Stimulated activated CD4-positive, alpha-beta T cell treated with anti-CD3 and anti-CD28 coated beads, Interleukin-12 subunit alpha, Interleukin-12 subunit beta, amount 100 ng/mL, for 4 hours (primary cell): ENCODE results near the gene ATP8B1.

ENCODE experiments used
- DNase-seq: peaks from one replicate; pipeline ENCODE4 v3.0.0-alpha.2; 2020

Gene ATP8B1

DNA sequence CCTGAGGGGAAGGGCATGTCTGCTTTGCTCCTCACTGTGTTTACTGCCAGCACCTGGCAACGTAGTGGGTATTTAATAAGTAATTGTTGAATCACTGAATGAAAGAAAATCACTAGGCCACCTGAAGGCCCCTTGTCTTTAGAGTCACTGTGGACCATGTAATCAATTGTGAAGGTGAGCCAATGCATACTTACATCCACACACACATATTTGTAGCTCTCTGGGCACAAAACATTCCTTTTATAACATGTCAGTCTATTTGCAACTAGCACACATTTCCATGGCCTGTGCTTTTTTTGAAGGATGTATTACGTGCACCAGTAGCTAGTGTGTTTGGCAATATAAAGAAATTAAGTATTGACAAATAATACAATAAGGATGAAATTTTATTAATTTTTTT is 11.2 kb downstream of the ATP8B1 start:
- no peak for DNase-seq

- DNase-seq: no peak
Observed at GRCh38 chr18:57791192-57791591, 11.9 kb downstream of the ATP8B1 start.

GRCh38 chr18:57790316-57790715 is 12.8 kb downstream of the ATP8B1 start:
- no peak for DNase-seq

- no peak for DNase-seq
Observed at GRCh38 chr18:57789759-57790158, 13.4 kb downstream of the ATP8B1 start.

GRCh38 chr18:57789090-57789489 is 14.0 kb downstream of the ATP8B1 start:
- DNase-seq: no peak

DNA sequence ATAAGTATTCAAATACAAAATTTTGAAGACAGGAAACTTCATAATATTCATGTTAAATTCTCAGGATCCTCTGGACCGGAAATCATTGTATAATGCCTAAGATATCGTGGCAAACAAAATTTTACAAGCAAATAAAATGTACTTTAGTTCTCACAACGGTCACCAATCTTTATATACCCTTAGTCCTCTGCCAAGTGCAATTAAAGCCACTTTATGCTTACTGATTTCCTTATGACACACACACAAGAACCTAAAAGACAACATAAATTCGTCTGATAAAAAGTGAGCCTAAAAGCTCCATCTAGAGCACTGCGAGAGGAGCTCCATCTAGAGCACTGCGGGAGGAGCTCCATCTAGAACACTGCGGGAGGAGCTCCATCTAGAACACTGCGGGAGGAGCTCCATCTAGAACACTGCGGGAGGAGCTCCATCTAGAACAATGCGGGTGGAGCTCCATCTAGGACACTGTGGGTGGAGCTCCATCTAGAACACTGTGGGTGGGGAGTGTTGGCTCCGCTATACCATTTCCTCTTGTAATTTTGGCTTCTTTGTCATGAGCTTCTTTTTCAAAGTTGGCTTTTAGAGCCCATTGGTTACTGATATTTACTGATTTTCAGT is 15.9 kb downstream of the ATP8B1 start:
- DNase-seq: no peak

DNA sequence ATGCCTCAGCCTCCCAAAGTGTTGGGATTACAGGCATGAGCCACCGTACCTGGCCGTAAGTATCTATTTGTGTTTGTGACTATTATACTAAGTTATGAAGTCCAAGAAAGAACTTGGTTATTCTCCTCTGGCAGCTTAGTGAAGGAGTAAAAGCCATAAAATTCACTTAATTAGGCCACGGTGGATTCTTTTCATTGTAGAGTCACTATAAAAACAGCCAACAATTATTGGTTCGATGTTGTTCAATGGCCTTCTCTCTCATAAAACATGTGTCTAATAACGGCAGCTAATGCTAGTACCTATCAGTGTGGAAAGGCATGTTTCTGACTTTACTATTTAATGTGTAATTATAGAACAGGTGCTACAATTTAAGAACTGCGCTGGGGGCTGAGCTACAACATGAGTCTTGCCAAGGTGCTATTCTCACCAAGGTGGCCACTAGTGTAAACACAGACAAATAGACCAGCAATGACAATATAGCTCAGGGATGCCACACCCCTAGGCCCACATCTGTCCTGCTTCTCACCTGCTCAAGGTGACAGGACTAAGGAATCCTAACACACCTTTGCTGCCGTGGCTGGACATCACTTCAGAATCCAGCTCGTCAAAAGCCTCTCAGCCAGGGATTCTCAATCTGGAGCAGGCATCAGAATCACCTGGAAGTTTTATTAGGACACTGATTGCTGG is 17.2 kb downstream of the ATP8B1 start:
- no peak for DNase-seq

- no peak for DNase-seq
Observed at GRCh38 chr18:57784801-57785114, 18.4 kb downstream of the ATP8B1 start.

GRCh38 chr18:57784034-57784800 is 18.9 kb downstream of the ATP8B1 start:
- DNase-seq: no peak

DNA sequence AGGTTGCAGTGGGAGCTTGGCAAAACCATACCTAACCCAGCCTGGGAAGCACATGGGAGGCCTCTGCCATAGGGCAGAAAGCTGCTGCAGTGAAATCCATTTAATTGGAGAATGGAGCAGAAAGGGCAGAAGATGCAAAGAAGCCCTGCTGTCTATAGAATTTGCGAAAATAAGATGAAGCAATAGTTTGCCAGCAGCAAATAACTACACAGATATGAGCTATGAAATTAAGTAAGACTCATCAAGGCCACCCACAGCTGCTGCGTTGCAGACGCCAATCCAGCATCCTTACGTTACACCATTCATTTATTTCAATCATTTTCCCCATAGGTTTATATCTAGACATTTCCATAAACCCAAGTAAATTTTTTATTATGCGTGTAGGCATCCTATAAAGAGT is 21.1 kb downstream of the ATP8B1 start:
- DNase-seq: no peak

- DNase-seq: no peak
Observed at GRCh38 chr18:57780706-57781347, 22.3 kb downstream of the ATP8B1 start.

GRCh38 chr18:57780318-57780705 is 22.8 kb downstream of the ATP8B1 start:
- no peak for DNase-seq

GRCh38 chr18:57776767-57777166 is 26.3 kb downstream of the ATP8B1 start:
- DNase-seq: no peak

DNA sequence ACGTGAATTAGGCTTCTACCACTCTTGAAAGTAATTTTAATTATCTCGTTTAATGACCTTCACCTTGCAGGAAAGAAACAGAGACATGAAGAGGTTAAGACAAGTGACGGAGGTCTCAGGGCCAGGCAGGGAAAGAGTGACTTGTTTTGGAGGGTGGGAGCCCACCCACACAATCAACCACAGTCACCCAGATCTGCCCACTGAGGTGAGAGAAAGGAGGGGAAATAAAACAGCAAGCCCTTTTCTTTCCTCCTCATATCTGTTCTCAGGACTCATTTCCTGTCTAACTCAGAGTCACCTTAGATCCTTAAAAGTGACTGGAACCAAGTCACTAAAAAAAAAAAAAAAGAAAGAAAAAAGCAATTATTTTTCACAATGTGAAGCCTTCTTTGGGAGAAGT is 26.8 kb downstream of the ATP8B1 start:
- no peak for DNase-seq

DNA sequence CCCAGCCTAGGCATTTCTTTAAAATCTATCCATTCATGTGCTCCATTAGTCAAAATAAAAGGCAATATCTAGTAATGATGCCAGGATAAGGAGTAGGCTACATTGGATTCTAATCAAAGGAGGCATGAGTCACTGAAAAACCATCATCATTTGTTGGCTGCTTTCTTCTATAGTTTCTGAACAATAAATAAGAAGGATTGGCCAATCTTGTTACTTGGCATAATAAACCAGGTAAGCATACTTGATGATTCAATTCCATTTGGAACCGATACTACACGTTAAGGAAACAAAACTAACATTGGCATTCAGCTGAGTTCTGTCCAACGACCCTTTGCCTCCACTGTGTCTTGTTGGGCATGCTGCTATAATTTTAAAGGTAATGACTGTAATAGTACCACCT is 27.2 kb downstream of the ATP8B1 start:
- DNase-seq: no peak

- no peak for DNase-seq
Observed at GRCh38 chr18:57772387-57772799, 30.7 kb downstream of the ATP8B1 start.

DNA sequence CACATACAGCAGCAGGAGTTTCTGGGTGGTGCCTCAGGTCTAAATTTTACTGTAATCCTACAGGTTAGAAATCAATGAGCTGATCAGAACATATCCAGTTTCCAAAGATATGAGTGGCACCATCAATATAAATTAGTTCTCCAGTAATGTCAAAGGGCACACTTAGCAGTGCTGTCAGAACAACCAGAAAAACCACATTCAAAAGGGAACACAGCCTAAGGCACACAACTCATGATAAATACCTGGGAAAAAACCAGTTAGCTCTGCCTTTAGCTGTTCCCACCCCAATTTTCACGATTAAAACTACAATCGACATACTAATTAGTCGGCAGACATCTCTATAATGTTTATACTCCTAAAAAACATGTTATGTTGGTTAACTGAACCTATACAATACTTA is 31.5 kb downstream of the ATP8B1 start:
- DNase-seq: no peak

GRCh38 chr18:57771193-57771592 is 31.9 kb downstream of the ATP8B1 start:
- no peak for DNase-seq

GRCh38 chr18:57768537-57769326 is 34.4 kb downstream of the ATP8B1 start:
- no peak for DNase-seq

GRCh38 chr18:57767259-57768050 is 35.7 kb downstream of the ATP8B1 start:
- no peak for DNase-seq

DNA sequence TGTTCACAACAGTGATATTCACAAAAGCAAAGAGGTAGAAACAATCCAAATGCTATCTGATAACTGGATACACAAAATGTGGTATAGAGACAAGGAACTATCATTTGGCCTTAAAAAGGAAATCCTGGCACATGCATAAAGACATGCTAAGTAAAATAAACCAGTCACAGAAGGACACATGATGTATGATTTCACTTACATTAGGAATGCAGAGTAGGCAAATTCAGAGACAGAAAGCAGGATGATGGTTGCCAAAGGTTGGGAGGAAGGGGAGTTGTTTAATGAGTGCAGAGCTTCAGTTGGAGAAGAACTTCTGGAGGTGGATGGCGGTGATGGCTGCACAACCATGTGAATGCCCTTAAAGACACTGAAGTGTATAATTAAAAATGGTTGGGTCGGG is 38.1 kb downstream of the ATP8B1 start:
- no peak for DNase-seq

GRCh38 chr18:57764087-57764486 is 39.0 kb downstream of the ATP8B1 start:
- no peak for DNase-seq
